GM12873 (cell line): ENCODE data around the gene SMARCAL1.

Source experiments
- TF ChIP-seq, protein P1 (sequence below): IDR thresholded peaks from 2 replicates; pipeline ENCODE4 v1.5.1; 2012; ENCODE audit warnings: low read depth, mild to moderate bottlenecking, moderate library complexity, low read length, control low read depth; ENCODE audit not compliant: insufficient read depth; ENCODE audit errors: missing control alignments

Gene SMARCAL1

DNA sequence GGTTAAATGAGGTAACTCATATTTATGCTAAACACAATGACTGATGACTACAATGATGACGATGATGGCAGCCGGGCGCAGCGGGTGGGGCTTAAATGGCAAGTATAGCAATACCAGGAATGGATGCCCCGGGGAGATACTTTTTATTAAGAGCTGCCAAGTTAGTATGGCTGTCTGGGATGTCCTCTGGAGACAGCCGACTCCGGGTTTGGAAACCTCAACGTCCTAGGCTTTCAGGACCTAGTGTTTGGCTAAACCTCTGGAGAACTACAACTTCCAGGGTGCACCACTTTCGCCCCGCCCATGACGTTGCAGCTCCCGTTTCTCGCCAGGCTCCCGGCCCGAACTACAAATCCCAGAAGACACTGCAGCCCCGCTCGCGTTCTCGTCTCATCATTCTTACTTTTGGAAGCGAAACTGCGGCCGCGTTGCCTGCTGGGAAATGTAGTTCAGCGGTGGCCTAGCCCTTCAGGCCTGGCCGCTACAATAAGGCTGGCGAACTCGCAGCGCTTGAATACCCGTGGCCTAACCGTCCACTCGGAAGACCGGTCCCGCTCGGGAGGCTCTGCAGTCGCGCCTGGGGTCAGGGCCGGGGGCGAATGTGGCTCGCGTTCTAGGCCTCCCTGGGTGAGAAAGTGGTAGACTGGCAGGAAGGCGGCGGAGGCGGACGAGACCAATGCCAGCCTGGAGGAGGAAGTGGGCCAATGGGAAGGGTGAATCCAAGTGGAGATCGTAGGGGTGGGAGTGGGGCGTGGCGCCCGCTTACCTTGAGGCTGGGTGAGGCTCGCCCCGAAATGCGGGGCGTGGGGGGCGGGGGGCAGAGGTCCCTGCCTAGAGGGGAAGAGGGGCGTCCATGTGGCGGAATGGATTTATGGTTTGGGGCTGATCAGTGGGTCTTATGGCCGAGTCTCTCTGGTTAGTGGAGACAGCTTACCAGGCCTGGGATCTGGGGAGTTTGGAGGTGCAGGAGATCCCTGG lies at the start of gene SMARCAL1:
Gene SMARCAL1, plus strand, starts transcription at position 463 of the 978 bp plus-strand sequence. CDS start 2,221 bp downstream, outside the sequence.
- TF ChIP-seq, protein P1, sequence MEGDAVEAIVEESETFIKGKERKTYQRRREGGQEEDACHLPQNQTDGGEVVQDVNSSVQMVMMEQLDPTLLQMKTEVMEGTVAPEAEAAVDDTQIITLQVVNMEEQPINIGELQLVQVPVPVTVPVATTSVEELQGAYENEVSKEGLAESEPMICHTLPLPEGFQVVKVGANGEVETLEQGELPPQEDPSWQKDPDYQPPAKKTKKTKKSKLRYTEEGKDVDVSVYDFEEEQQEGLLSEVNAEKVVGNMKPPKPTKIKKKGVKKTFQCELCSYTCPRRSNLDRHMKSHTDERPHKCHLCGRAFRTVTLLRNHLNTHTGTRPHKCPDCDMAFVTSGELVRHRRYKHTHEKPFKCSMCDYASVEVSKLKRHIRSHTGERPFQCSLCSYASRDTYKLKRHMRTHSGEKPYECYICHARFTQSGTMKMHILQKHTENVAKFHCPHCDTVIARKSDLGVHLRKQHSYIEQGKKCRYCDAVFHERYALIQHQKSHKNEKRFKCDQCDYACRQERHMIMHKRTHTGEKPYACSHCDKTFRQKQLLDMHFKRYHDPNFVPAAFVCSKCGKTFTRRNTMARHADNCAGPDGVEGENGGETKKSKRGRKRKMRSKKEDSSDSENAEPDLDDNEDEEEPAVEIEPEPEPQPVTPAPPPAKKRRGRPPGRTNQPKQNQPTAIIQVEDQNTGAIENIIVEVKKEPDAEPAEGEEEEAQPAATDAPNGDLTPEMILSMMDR: no peak

DNA sequence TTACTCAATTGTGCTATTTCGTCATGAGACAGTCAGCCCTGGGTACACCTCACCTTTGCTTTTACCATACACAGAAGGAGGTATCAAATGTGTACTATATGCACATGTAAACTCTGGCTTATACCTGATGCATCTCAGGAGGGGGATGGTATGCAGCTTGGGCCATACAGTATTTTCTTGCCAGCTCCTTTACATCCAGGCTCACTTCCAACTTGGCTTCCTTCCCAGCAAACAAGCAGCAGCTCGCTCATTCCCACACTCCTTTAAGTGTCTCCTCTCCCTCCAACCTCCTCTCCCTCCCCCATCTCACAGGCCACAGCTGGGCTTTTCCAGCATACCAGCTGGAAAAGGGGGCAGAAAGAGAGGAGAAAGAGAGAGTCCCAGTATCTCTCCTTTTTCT lies 49.6 kb upstream of the SMARCAL1 start:
- TF ChIP-seq, protein P1: no peak

- TF ChIP-seq, protein P1: no peak
These were observed 49.1 kb upstream of the SMARCAL1 start for GRCh38 chr2:216363221-216363620.

- TF ChIP-seq, protein P1: no peak
These were observed 46.8 kb upstream of the SMARCAL1 start for GRCh38 chr2:216365518-216365917.

GRCh38 chr2:216366777-216367471 lies 45.4 kb upstream of the SMARCAL1 start:
- TF ChIP-seq, protein P1: no peak

DNA sequence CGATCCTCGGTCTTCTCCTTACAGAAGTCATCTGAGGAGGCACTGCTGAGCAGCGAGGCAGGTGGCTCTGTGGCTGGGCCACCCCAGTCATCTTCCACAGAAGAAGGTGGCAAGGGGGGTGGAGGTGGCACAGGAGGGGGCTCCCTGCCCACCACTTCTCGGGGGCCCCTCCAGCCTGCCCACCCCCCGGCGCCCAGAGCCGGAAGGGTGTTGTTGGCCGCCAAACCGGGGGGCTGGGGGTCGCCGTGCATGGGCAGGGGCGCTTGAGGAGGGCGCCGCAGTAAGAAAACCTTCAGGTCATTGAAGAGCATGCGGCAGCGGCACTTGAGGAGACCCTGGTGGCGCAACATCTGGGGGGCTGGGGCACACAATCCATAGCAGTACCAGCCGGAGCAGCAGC lies 42.5 kb upstream of the SMARCAL1 start:
- TF ChIP-seq, protein P1: no peak
